Activated CD8-positive, alpha-beta memory T cell treated with anti-CD3 and anti-CD28 coated beads, Interleukin-2, amount 50 U/mL, for 4 hours (primary cell): ENCODE measurements around the gene COL4A6.

ENCODE experiments used
- DNase-seq: peaks from one replicate; pipeline ENCODE4 v3.0.0-alpha.2; 2020

The COL4A6 gene

DNA sequence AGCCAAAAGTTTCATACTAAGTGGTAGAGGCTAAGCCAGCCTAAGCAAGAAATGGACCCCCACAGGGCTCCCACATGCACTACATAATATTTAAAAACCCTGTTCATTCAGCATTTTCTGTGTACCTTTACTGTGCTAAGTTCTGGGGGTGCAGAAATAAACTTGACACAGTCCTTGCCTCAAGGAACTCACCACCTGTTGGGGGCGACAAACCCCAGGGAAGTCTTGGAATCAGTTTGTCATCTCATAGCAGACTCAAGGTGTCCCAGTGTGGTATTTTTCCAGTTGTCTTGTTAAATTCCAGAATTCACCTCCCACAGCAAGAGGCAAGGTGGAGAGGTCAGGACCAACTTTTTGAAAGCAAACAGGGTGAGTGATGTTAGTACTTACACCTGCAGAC lies 303.5 kb downstream of the COL4A6 start:
- DNase-seq, result no peak

DNA sequence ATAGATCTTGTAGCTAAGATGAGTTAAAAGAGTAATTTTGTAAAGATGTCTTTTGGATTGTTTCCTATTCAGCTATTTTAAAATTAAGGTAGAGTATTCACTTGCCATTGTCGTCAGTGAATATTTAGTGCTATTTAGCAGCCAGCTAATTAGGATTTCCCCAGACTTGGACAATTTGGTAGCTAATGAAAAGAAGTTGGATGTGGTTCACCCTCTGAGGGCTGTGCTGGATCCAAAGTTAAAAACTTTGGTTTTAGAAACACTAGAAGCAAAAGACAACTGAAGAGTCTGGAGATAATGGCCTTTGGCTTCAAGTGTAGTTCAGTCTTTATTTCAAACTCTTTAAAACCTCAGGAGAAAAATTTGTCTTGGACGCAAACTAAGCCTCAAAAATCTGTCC lies 305.3 kb downstream of the COL4A6 start:
- no peak for DNase-seq

DNA sequence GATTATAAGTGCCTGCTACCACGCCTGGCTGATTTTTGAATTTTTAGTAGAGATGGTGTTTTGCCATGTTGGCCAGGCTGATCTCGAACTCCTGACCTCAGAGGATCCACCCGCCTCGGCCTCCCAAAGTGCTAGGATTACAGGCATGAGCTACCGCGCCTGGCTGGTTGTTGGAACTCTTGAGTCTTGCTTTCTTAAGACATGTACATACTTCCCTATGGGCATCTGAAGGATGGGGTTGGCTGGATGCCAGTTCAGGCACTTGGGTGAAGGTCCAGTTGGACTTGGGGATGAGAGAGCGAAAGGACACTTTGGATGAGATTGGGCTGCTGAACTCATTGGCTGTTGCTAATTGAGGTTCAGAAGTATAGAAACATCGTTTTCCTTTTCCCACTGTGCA lies 306.2 kb downstream of the COL4A6 start:
- DNase-seq, result no peak

DNA sequence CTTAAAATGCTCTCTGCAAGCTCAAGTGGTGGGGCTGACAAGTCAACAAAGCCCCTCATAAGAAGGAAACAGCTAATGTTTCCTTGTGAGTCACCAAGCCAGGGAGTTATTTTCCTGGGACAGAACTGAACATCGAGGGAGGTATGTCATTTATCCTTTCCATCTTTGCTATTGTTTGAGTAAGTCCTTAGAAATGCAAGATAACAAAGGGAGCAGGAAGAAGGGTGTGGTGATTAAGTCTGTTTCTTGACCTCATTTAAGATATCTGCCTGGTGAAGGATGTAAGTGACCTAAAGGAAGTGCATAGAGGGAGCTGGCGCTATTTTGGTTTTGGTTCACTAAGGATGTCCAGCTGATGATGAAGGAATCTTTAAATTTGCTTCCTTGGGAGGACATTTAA lies 306.8 kb downstream of the COL4A6 start:
- no peak for DNase-seq

DNA sequence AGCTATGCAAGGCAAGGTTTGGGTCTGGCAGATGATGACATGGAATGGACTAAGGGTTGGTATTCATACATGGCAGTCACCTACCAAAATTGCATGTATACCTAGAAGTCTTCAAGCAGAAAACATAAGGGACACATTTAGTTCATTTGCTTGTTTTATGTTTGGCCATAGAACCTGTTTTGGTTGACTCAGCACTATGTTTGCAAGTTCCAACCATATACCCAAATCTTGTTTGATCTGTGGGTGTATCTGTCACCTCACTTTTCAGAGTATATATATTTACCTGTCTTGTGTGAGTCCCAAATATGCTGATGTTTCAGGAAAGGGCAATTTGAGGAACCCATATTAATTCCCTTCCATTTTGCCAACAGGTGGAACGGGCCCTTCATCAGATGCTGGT lies 307.3 kb downstream of the COL4A6 start:
- DNase-seq, result no peak

DNA sequence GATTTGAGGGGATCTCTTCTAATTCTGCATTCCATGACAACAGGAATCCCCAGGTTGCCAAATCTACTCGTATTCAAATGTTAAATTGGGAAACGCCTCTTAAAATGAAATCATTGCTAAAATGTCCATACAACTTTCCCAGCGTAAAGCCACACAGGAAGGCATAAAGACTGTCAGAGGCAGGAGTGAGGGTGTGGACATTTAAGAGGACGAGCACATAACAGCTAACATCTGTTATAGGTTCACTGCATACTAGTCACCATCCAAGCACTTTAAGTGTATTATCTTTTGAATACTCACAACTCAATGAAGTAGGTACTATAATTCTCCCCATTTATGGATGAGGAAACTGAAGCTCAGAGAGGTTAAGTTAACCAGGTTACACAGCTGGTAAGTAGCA lies 311.1 kb downstream of the COL4A6 start:
- DNase-seq, result no peak

DNA sequence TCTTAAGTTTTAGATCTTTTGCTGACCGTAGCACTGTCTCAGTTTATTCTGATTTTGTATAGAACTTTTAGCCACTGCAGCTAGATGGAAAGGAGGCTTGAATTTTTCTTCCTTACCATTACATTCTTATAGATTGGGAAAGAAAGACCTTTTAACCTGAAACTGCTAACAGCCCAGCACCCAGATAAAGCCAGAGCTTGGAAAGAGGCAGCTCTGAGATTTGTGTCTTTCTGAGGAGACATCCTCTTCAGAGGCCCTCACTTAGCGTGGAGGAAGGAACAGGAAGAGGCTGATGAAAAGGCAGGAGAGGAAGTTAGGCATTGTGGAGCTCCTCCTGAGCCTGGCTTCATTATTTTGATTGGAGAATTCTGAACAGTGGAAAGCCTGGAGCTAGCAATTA lies 311.6 kb downstream of the COL4A6 start:
- DNase-seq, result no peak

DNA sequence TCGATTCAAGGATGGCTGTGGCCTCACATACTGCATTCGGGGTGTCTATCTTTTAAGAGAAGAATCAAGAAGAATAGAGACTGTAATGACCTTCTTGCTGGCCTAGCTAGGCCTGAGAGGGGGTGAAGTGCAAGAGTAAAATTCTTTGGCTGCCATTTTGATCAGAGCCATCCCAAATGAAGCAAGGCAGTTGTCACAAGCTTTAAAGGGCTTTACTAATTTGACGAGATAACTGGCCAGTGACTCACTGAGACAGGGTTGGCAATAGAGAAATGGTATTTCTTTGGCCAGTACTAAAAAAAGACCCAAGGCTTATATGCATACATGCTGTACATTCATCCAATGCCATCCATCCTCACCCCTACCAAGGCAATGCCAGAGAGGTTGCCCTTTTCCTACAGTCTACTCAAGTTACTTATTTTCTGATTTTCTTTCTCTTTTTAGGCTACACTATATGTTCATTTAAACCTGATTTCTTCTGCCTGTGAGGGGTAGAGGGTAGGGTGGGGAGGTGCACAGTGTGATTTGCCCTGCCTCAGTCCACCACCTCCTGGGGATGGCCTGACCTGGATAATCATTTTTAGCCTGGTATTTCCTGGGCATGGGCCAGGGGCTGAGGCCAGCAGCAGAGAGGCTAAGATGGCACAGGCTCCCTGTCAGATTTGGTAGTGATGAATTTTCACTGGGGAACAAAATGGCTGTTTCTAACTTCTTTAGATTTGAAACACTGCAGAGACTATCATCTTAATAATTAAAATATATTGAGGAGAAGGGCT lies 314.4 kb downstream of the COL4A6 start:
- DNase-seq, result no peak

DNA sequence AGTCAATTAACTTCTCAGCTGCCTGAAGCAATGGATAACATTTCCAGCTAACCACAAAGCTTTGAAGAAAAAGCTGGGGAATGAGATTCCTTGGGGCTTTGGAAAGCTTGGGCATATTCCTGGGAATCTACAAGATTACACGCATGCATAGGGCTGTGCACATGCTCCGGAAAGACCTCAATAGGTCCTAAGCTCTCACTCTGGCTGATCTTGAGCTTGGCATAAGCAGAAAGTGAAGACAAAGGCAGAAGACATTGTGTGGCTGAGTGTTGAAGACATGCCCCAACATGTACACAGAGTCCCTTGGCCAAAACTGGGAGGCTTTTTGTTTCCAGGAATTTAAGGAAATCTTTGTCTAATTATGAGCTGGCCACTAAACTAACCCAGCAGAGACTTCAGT lies 315.5 kb downstream of the COL4A6 start:
- no peak for DNase-seq

DNA sequence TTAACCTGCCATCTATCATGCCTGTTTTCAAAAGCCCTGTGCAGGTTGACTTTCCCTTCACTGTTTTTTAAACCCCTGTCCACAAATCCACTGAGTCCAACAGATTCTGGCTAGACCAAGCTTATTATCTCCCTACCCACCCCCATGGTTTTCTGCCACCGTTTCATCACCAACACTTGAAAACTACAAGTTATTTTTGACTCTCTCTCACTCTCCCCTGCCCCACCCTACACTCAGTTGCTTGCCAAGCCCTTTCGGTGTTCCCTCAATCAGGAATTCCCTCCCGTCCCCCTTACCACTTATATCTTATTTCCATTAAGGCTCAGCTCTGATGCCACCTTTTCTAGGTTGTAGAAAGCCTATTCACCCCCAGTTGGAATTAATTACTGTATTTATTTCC lies 316.9 kb downstream of the COL4A6 start:
- no peak for DNase-seq

DNA sequence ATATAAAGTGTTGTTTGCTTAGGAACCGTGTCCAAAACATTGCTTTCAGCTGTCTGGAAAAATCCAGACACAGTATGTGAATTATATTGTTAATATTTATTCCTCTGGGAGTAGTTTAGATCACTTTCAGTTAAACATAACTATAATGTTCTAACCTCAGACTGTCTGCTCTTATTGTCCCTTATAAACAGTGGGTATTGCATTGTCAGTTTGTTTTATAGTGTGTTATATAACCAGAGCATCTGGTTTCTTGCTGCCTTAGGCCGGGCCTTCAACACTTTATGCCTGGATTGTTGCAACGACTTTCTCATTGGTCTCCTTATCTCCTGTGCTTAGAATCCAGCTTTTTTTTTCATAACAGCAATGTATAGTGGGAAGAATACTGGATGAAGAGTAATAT lies 320.2 kb downstream of the COL4A6 start:
- no peak for DNase-seq

DNA sequence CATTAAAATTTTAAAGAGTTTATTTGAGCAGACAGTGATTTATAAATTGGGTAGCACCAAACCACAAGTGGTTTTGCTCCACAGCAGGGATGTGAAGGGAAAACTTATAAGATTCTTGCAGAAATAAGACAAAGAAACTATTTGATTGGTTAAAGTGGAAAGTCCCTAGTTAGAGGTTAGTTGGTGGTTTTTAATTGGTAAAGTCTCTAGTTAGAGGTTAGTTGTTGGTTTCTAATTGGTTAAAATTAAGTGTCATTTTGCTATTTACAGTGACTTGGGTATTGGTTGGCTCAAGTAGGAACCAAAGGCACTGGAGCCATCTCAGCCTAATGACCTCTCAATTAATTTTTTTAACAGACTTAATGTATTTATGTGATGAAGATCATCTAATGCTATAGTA lies 323.7 kb downstream of the COL4A6 start:
- DNase-seq, result no peak
